Midbrain (tissue), 1 donor: ENCODE measurements around the gene RPN2.

ENCODE experiments used
- DNase-seq: peaks from one replicate; lab custom pipeline; 2025; lab: John Stamatoyannopoulos, UW

The RPN2 gene

GRCh38 chr20:37243076-37243936 lies 64.2 kb downstream of the RPN2 start:
- DNase-seq = no peak

GRCh38 chr20:37243937-37244571 lies 64.9 kb downstream of the RPN2 start:
- no peak for DNase-seq

DNA sequence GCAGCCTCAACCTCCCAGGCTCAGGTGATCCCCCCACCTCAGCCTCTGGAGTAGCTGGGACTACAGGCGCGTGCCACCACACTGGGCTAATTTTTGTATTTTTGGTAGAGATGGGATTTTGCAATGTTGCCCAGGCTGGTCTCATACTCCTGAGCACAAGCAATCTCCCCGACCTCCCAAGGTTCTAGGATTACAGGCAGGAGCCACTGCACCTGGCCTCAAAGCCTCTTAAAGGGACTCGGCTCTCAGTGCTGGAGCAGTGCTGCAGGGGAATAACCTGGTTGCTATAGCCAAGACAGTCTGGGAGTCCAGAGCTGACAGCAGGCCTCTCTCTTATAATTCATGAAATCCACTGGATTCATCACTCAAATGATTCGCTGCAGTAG lies 65.4 kb downstream of the RPN2 start:
- DNase-seq = no peak

DNA sequence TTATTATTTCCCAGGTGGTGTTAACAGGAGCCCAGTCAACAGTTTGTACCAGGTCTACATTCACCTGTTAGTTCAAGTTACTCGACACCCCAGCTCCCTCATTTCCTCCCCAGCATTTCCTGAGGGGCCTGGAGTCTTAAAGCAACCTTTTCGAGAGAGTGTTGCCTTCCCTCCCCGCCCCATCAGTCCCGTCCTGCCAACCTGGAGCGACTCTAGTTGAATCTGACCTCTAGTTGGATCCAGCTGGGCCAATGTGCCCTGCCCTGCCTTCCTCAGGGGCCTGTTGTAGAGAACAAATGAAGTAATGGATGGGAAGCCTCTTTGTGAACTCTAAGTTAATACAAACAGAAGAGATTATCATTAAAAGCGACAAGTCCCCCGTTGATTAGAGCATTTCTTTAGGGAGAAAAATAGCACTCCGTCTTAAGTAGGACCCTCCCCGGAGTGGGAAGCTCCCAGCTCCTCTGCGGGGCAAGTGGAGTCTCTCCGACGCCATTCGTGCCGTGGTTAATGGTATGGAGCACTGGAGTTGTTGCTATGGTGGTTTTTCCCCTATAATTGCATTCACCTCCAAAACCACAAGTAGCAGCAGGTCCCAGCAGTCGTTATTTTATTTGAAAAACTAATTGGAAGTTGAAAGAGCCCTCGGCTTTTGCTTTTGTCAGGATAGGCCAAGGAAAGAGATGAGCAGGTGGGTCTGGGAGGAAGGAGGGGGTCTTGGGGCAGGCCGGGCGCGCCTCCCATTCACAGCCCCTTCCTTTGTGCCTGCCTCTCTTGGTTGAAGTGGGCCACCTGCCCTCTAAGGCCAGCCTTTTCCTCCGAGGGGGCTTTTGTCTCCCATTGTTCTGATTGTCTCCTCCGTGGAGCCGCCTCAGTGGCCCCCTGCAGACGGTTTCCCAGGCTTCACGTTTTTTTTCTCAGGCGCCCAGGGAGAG lies 66.4 kb downstream of the RPN2 start:
- DNase-seq = no peak

- DNase-seq = no peak
These were observed 67.6 kb downstream of the RPN2 start for GRCh38 chr20:37246736-37247135.

- DNase-seq = no peak
These were observed 68.4 kb downstream of the RPN2 start for GRCh38 chr20:37247547-37247946.

- no peak for DNase-seq
These were observed 70.2 kb downstream of the RPN2 start for GRCh38 chr20:37249304-37249703.

DNA sequence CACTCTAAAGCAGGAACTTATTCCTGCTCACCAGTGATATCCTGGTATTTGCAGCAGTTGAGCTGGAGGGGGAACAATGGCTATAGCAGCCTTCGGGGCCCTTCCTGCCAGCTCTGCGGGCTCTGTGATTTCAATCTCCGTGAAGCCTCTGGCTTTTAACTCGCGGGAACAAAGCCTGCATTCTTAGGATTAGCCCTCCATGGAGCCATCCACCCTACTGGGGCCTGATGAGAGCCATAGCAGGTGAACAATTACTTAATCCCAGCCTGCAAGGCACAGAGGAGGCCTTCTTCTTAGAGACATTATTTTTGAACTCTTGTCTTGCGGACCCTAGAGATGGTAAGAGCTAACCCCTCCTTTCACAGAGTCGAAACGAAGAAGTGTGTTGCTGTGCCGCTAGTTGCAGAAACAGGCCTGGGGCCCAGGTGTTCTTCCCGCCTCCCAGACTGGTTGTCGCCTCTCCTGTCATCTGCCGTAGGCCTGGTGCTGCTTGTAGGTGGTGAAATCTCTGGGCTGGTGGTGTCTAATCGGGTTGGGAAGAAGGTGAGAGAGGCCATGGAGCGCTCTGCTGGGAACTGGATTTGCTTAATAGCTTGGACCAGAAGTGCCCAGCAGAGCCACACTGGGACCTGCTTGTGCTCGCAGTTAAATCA lies 72.8 kb downstream of the RPN2 start:
- DNase-seq = peak; percentile 17

DNA sequence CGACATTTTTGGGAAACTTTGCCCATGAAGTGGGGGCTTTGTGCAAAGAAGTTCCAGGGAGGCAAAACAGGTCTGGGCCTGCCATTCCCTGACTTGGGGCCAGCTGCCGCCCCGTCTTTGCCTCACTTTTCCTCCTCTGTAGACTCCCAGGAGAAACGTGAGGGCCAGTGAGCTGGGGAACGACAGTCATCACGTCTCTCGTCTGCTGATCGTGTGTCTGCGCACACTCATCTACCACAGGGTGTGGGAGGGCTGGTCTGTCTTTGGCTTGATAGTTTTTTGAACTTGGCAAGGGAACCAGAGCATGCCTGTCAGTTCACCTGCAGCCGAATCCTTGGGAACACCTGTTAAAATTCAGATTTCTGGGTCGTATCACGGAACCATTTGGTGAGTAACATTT lies 74.0 kb downstream of the RPN2 start:
- DNase-seq = no peak

GRCh38 chr20:37254114-37254878 lies 75.2 kb downstream of the RPN2 start:
- no peak for DNase-seq

DNA sequence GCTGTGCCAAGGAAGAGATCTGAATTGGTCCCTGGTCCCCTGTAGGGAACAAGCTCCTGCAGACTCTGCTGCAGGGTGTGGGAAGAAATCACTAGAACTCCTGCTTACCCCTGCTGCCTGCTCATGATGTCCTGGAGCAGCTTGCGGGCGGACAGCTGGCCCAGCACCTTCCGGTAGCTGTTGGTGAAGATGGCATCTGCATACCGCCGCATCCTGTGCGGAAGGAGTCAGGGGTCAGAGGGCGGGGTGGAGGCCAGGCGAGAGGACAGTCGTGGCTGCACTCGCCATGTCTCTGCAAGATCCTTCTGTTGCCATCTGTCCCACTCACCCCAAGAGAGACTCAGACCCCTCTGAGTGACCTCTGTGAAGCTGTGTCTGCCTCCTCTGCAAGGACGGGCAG lies 77.2 kb downstream of the RPN2 start:
- no peak for DNase-seq

DNA sequence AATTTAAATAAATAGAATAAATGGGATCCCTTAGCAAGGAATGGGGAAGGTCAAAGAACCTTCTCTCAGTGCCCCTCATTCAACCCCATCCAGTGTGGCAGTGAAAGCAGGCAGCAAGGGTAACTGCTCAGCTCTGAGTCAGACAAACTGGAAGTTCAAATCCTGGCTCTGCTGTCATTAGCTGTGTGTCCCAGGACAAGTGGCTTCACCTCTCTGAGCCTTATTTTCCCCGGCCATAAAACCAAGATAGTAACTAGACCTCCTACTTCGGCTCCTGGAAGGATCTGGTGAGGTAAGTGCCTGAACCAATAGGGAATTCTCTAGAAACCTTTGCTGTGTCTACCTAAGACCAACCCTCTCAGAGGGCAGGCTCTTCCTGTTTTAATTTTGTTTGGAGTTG lies 78.4 kb downstream of the RPN2 start:
- DNase-seq = no peak

DNA sequence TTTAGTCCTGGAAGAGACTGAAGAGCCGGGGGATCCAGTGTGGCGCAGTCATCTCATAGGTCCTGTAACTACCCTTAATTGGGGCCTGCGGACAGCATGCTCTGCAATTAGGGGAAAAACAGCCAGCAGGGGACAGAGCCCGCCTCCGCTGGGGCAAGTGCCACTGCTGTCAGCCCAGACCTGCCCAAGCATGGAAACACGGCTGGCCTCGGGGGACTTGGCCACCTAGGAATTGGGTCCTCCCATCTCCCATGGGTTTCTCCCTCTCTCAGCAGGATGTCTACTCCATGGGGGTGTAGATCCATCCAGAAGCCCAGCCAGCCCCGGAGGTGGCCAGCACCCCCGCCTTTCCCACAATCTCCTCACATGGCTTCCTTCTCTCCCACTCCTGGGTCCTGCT lies 78.9 kb downstream of the RPN2 start:
- DNase-seq = no peak

GRCh38 chr20:37259031-37259430 lies 79.9 kb downstream of the RPN2 start:
- DNase-seq = no peak

DNA sequence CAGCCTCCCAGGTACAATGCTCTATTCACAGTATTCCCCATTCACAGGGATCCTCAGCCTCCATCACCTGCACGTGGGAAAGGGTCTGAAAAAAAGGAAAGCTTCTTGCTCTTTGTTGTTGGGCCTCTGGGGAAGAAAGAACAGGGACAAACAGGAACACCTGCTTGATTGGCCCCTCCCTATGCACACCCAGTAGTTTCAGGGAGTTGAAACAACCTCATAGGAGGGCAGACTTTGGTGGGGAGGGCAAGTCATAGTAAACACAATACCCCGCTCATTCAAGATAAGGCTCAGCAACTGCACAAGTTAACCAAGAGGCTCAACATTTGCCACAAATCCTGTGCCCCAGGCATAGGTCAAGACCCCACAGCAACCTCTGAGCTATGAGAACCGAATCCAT lies 80.7 kb downstream of the RPN2 start:
- no peak for DNase-seq

DNA sequence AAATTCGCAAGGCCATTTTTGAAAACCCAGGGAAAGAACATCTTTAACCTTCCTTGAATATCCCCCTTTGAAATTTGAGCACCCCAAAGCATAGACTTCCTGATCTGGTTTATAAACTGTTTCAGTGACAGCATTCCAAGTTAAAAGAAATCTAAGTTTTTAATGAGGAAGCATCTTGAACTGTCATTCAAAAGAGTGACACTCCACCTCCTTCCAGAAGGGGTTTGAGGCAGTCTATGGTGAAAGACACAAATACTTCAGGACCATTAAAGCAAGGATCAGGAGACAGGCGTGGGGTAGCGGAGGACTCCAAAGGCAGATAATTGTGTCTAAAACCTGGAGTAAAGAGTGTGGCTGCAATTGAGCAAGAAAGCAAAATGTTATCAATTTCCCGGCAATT lies 81.8 kb downstream of the RPN2 start:
- DNase-seq = no peak

DNA sequence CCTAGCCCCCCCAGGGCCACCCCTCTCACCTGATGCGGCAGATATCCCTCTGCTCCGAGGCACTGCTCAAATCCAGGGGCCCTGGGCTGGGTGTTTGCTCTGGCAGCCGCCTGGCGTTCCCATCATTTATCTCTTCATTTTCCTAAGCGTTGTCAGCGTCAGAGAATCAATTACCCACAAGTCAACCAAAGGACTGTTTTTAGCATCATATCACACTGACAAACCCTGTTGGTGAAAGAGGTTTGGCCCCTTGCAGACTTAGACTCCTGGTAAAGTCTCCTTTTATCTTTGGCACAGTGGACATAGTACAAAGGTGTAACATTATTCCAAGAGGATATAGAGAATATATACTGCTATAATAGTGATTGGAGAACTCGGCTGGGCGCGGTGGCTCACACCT lies 82.6 kb downstream of the RPN2 start, which contains the start of gene GHRH:
Gene GHRH, minus strand, starts transcription at position 101 of the 400 bp plus-strand sequence. CDS start 4,925 bp downstream, outside the sequence.
- no peak for DNase-seq

GRCh38 chr20:37262505-37262904 lies 83.4 kb downstream of the RPN2 start:
- no peak for DNase-seq

DNA sequence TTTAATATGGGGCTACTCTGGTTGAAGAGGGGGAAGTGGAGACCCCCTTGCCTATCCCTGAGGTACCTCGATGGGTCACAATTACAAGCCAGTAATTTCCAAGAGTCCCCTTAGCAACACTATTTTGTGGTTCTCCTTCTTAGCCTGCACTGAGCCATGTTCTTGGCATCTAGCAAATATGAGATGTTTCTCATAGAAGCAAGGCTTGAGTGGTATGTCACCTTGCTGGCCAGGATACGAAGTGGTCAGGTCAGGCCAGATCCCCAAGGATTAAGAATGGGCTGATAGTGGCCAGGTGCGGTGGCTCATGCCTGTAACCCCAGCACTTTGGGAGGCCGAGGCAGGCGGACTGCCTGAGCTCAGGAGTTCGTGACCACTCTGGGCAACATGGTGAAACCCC lies 84.6 kb downstream of the RPN2 start:
- DNase-seq = no peak

GRCh38 chr20:37265152-37265551 lies 86.0 kb downstream of the RPN2 start:
- DNase-seq = no peak
